Mammary epithelial cell (primary cell): ENCODE results near the gene MCFD2.

Experiments used
- CTCF ChIP-seq, 2 donors: IDR thresholded peaks in 1 of 2; conservative IDR thresholded peaks in 1 of 2; 2 replicates each; pipeline ENCODE4 v1.5.1; 2011 to 2012; ENCODE audit warnings: inconsistent platforms in 2 of 2, low read length in 2 of 2, mild to moderate bottlenecking in 2 of 2, control low read depth in 1 of 2, low read depth in 1 of 2; ENCODE audit not compliant: insufficient read depth in 1 of 2; ENCODE audit errors: extremely low read depth in 1 of 2
- EZH2 ChIP-seq: IDR thresholded peaks from 2 replicates; pipeline ENCODE4 v1.6.1; 2012; ENCODE audit warnings: low read length, inconsistent platforms, borderline replicate concordance

DNA sequence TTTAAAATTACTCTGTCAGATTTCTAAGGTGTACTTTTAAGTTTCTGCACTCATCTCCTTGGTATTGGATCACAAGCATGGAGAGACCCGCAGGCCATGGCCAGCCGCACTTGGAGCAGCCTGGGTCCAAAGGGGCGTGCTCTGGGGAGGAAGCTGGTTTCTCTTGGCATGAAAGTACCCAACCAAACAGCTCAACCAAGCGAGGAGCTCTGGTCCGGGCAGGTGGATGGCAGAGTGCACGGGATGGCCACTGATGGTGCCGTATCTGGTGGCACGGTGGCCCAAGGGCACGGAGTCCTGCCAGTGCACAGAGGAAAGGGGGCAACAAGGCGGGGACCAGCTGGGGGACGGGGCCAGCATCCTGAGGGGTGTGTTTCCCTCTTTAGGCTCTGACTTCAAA is 32.2 kb upstream of the MCFD2 start:
- TF ChIP-seq CTCF (conservative IDR thresholded peaks at IDR 0.05 in 1 of 2, IDR thresholded peaks at IDR 0.05 in 1 of 2; ENCODE audit: extremely low read depth in 1 of 2, insufficient read depth in 1 of 2, low read depth in 1 of 2, low read length in 2 of 2) = no peak
- no peak for TF ChIP-seq EZH2
